BLaER1 (cell line): ENCODE data around the gene PCDH17.

Source experiments
- H3K27ac ChIP-seq: shearing (Covaris generic); formaldehyde crosslinking; 2 replicates; pipeline ENCODE4 v1.8.1; 2022
- H3K27me3 ChIP-seq: shearing (Covaris generic); formaldehyde crosslinking; 2 replicates; pipeline ENCODE4 v1.8.1; 2022
- H3K36me3 ChIP-seq: shearing (Covaris generic); formaldehyde crosslinking; 2 replicates; pipeline ENCODE4 v1.8.1; 2022
- H3K4me1 ChIP-seq: shearing (Covaris generic); formaldehyde crosslinking; 2 replicates; pipeline ENCODE4 v1.8.1; 2022
- H3K4me2 ChIP-seq: shearing (Covaris generic); formaldehyde crosslinking; 2 replicates; pipeline ENCODE4 v1.8.1; 2022
- H3K4me3 ChIP-seq: shearing (Covaris generic); formaldehyde crosslinking; 2 replicates; pipeline ENCODE4 v1.8.1; 2022
- H3K9ac ChIP-seq: shearing (Covaris generic); formaldehyde crosslinking; 2 replicates; pipeline ENCODE4 v1.8.1; 2022
- H3K9me3 ChIP-seq: shearing (Covaris generic); formaldehyde crosslinking; 2 replicates; pipeline ENCODE4 v1.8.1; 2022
- H4K20me1 ChIP-seq: shearing (Covaris generic); formaldehyde crosslinking; 2 replicates; pipeline ENCODE4 v1.8.1; 2022
- Cebpa-rat ChIP-seq: shearing (Covaris generic); IDR thresholded peaks from 2 replicates; pipeline ENCODE4 v1.8.1; 2022

Gene PCDH17

DNA sequence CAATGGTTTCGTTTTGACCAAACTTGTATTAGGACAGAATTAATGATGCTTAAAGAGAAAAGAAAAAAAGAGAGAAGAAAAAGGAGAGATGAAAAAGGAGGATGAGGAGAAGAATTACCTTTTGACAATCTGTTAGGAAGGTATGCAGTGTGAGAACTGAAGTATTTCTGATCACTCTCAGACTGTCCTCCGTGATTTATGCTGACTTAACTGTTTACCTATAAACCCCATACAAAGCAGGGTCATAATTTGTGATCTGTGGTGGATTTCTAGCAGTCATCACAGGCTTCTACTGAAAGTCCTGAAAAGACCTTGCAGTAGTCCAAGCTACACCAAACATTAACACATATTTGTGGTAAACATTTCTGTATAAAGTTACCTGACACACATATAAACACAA lies 93.9 kb downstream of the PCDH17 start:
- Histone ChIP-seq H3K27ac (no peak overlapping the region), H3K27me3 (no peaks in the 10 kb centered on the region), H3K36me3 (no peaks in the 10 kb centered on the region), H3K4me2 (no peak overlapping the region), H3K4me3 (no peak overlapping the region), H3K9ac (no peak overlapping the region), H3K4me1 (no peaks in the 10 kb centered on the region), H3K9me3 (no peaks in the 10 kb centered on the region), H4K20me1 (no peaks in the 10 kb centered on the region)
- TF ChIP-seq Cebpa-rat, result no peak

DNA sequence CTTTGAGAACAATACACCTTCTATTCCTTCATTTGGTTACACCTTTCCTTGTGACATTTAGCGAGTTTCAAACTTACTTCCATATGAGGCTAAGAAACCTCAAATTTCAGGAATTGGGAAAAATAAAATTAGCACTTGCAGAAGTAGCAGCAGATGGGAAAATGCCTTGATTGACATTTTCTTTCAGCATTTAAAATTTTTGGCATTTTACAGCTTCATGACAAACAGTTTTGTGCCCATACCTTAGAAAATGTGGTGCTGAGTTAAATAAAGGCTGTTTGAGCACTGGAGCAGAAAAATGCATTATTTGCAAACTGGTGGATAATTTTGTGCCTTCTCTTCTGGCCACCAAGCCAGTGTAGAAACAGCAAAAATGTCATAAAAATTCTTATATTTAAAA lies 95.4 kb downstream of the PCDH17 start:
- no peaks in the 10 kb centered on the region for H3K36me3 ChIP-seq
- TF ChIP-seq Cebpa-rat, result no peak
- no peak overlapping the region for H3K9ac ChIP-seq

DNA sequence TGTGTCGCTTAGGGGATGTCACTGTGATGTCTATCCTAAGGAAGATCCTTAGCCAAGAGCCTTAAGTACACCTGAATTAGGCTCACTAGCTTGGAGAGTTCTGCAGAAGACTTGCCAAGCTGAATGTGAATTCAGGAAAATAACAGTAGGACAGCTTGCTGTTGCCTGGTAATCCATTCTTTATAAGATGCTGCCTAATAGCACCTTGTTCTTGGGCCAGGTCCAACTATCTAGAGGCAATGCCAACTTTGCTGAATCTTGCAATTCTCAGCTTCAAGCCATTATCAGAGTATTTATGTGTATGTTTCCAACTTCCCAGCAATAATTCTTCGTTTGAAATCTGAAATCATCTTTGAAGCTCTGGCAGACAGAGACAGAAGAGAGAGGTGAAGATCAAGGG lies 102.8 kb downstream of the PCDH17 start:
- no peaks in the 10 kb centered on the region for H3K4me1 ChIP-seq
- H3K9me3 ChIP-seq, result no peaks in the 10 kb centered on the region
- no peak overlapping the region for H3K4me2 ChIP-seq
- no peak for TF ChIP-seq Cebpa-rat
- H3K9ac ChIP-seq, result no peak overlapping the region
- H4K20me1 ChIP-seq, result no peaks in the 10 kb centered on the region
- no peak overlapping the region for H3K27ac ChIP-seq
- no peaks in the 10 kb centered on the region for H3K36me3 ChIP-seq
- H3K4me3 ChIP-seq, result no peak overlapping the region
- no peaks in the 10 kb centered on the region for H3K27me3 ChIP-seq

More for the DNA sequence above, 95.4 kb downstream of the PCDH17 start:
- Histone ChIP-seq H3K27me3 (no peaks in the 10 kb centered on the region), H3K27ac (no peak overlapping the region), H4K20me1 (no peaks in the 10 kb centered on the region), H3K4me3 (no peak overlapping the region), H3K4me2 (no peak overlapping the region), H3K4me1 (no peaks in the 10 kb centered on the region), H3K9me3 (no peaks in the 10 kb centered on the region)

DNA sequence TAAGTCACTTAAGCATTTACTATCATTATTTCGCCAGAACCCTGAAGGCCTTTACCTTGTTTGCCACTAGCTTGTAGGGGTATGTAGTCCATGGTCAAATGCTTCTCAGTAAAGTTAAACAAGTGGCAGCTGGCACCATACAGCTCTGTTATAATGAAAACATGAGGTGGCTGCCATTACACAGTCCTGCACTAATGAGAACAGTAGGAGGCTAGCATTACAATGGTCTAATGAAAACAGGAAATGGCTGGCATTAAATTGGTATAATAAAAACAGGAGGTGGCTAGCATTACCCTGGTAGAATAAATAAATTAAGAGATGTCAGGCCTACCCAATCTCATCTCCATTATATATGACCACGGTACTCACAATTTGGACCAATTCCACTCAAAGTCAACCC lies 107.5 kb downstream of the PCDH17 start:
- Histone ChIP-seq H3K36me3 (no peaks in the 10 kb centered on the region), H3K27ac (no peak overlapping the region), H4K20me1 (no peaks in the 10 kb centered on the region), H3K4me1 (no peaks in the 10 kb centered on the region), H3K9ac (no peak overlapping the region), H3K27me3 (no peaks in the 10 kb centered on the region), H3K4me3 (no peak overlapping the region), H3K9me3 (no peaks in the 10 kb centered on the region), H3K4me2 (no peak overlapping the region)
- TF ChIP-seq Cebpa-rat, result no peak

DNA sequence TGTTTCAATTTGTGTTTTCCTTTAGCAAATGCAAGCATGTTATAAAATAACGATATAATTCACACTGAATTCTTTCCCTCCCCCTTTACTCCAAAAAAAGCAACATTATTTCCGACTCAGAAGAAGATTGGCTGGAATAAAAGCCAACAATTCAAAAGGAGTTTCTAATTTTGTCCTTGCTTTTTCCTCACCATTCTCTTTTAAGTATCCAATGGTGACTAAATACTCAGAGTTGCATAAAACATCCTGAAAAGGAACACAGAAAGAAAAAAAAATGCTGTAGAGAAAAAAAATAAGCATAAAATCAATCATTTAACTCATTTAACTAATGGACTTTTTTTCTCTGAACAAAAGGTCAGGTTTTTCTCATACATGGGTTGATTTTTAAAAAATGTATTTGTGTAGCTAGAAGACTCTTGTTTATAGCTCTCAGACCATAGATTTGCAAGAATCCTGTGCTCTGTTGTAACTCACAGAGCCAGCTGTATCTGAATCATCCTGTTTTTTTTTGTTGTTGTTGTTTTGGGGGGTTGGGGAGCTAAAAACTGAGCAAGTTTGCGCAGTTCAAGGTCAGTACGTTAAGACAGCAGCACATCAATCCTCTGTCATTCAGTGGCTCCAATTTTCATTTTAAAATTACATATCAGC lies 108.1 kb downstream of the PCDH17 start:
- Histone ChIP-seq H3K9ac (no peak overlapping the region), H3K4me2 (no peak overlapping the region)

DNA sequence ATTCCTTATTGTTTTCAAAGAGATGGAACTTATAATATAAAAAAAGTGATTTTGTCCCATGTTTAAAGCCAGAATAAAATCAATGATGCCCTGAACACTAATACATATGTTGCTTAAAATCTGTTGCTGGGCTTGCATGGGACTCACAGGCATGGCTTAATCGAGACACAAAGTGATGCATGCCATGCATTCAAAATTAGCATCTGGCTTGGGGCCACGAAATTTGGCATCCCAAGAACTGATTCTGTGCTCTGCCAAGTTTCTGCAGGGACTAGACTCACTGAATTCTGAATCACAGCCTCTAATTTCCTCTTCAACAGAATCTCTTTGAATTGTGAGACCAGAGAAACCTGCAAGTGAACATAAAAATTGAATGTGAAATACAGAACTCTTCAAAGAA lies 109.2 kb downstream of the PCDH17 start:
- H3K36me3 ChIP-seq, result no peaks in the 10 kb centered on the region
- H3K9ac ChIP-seq, result no peak overlapping the region
- no peaks in the 10 kb centered on the region for H3K9me3 ChIP-seq
- no peaks in the 10 kb centered on the region for H4K20me1 ChIP-seq
- H3K4me3 ChIP-seq, result no peak overlapping the region
- no peaks in the 10 kb centered on the region for H3K27me3 ChIP-seq
- TF ChIP-seq Cebpa-rat, result no peak
- H3K4me1 ChIP-seq, result no peaks in the 10 kb centered on the region
- H3K27ac ChIP-seq, result no peak overlapping the region
- no peak overlapping the region for H3K4me2 ChIP-seq

More for the DNA sequence above, 108.1 kb downstream of the PCDH17 start:
- H3K9me3 ChIP-seq, result no peaks in the 10 kb centered on the region
- H3K27ac ChIP-seq, result no peak overlapping the region
- H3K4me3 ChIP-seq, result no peak overlapping the region
- no peaks in the 10 kb centered on the region for H3K4me1 ChIP-seq
- H3K36me3 ChIP-seq, result no peaks in the 10 kb centered on the region
- TF ChIP-seq Cebpa-rat, result no peak
- no peaks in the 10 kb centered on the region for H3K27me3 ChIP-seq
- H4K20me1 ChIP-seq, result no peaks in the 10 kb centered on the region

DNA sequence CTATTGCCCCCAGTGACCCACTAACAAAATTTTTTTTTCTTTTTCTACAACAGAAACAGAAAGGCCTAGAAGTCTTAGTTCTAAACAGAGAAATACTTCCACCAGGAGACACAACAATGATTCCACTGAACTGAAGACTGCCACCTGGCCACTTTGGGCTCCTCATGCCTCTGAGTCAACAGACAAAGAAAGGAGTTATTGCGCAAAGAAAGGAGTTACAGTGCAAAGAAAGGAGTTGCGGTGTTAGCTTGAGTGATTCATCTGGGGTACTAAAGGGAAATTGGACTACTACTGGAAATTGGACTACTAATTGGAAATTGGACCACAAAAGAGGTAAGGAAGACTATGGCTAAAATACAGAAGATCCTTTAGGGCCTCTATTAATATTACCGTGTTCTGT lies 116.6 kb downstream of the PCDH17 start:
- Histone ChIP-seq H3K27me3 (no peaks in the 10 kb centered on the region), H3K4me3 (no peak overlapping the region), H3K27ac (no peak overlapping the region), H3K4me2 (no peak overlapping the region), H3K36me3 (no peaks in the 10 kb centered on the region), H4K20me1 (no peaks in the 10 kb centered on the region), H3K4me1 (no peaks in the 10 kb centered on the region), H3K9me3 (no peaks in the 10 kb centered on the region), H3K9ac (no peak overlapping the region)
- no peak for TF ChIP-seq Cebpa-rat

DNA sequence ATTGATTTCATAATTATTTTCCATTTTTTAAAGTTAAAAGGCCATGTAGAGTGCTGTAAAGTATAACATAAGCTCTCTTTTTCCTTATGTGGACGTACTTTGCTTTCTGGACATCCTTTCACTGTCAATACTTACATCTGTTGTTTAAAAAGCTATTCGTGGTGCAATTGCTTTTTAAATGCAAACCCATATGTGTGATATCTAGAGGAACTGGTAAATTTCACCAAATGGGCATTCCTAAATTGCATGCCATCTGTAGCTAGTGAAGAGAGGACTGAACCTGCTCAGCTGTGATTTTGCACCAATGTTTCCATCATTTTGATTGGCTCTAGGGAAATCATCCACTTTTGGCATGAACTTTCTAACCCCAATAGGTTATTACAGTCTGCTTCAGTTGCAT lies 129.4 kb downstream of the PCDH17 start:
- Histone ChIP-seq H3K4me3 (no peak overlapping the region), H3K27ac (no peak overlapping the region), H3K27me3 (no peaks in the 10 kb centered on the region), H3K9me3 (no peaks in the 10 kb centered on the region), H3K36me3 (no peaks in the 10 kb centered on the region), H3K4me1 (no peaks in the 10 kb centered on the region), H3K4me2 (no peak overlapping the region), H4K20me1 (no peaks in the 10 kb centered on the region), H3K9ac (no peak overlapping the region)
- TF ChIP-seq Cebpa-rat, result no peak

DNA sequence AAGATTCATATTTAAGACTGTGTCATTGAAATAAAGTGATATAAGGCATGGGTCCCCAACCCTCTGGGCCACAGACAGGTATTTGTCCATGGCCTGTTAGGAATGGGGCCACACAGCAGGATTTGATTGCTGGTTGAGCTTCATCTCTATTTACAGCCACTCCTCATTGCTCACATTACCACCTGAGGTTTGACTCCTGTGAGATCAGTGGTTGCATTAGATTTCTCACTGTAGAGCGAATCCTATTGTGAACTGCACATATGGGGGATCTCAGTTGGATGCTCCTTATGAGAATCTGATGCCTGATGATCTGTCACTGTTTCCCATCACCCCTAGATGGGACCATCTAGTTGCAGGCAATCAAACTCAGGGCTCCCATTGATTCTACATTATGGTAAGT lies 132.1 kb downstream of the PCDH17 start:
- Histone ChIP-seq H3K9ac (no peak overlapping the region), H4K20me1 (no peaks in the 10 kb centered on the region), H3K4me1 (no peaks in the 10 kb centered on the region), H3K9me3 (no peaks in the 10 kb centered on the region), H3K36me3 (no peaks in the 10 kb centered on the region), H3K27me3 (no peaks in the 10 kb centered on the region), H3K4me3 (no peak overlapping the region), H3K4me2 (no peak overlapping the region), H3K27ac (no peak overlapping the region)
- no peak for TF ChIP-seq Cebpa-rat
